Uterus (tissue), 4 donors: ENCODE results near the gene PDE4B. TPM values are rescaled to one million over a fixed set of nuclear protein-coding genes. Genes with fewer than 3 reads are reported as not detected.
A peak's percentile ranks its signal among the peaks of the same experiment; 100 is the strongest.

Source experiments
- DNase-seq, 2 donors: peaks; one replicate each; pipeline ENCODE4 v3.0.0-alpha.2; 2019 to 2020
- H3K27ac ChIP-seq, 2 donors: fragments of 200-600 bp; sonication (generic); 1 replicate in 1 of 2; 2 replicates in 1 of 2; pipeline ENCODE4 v1.5.1; 2016 to 2018
- H3K27me3 ChIP-seq, 2 donors: fragments of 200-600 bp; sonication (generic); one replicate each; pipeline ENCODE4 v1.5.1; 2018 to 2019; ENCODE audit warnings: control low read depth in 1 of 2
- H3K36me3 ChIP-seq, 2 donors: fragments of 200-600 bp; sonication (generic); one replicate each; pipeline ENCODE4 v1.5.1; 2019; ENCODE audit warnings: control low read depth in 1 of 2
- H3K4me1 ChIP-seq, 2 donors: fragments of 200-600 bp; sonication (generic); one replicate each; pipeline ENCODE4 v1.5.1; 2018 to 2019; ENCODE audit warnings: control low read depth in 1 of 2
- H3K4me3 ChIP-seq, 2 donors: fragments of 200-600 bp; sonication (generic); 1 replicate in 1 of 2; 2 replicates in 1 of 2; pipeline ENCODE4 v1.5.1; 2018 to 2019; ENCODE audit warnings: mild to moderate bottlenecking in 1 of 2
- H3K9me3 ChIP-seq, 2 donors: fragments of 200-600 bp; sonication (generic); one replicate each; pipeline ENCODE4 v1.5.1; 2019; ENCODE audit warnings: control low read depth in 1 of 2
- POLR2A ChIP-seq, 2 donors: fragments of 450-650 bp; IDR thresholded peaks; one replicate each; pipeline ENCODE4 v1.6.1; 2016; ENCODE audit warnings: antibody characterized with exemption in 2 of 2, mild to moderate bottlenecking in 1 of 2, moderate library complexity in 1 of 2
- intact Hi-C: fragments of 100-400 bp; cut with DNase I; formaldehyde crosslinking; loops from one replicate; pipeline ENCODE4 v1.15.1; 2023; ENCODE audit warnings: low total_unique reads
- total RNA-seq, 4 donors: library from RNA; depleted of rRNA in 3 of 4; stranded (reverse); fragments of >200 nt in 3 of 4; gene quantifications; one replicate each; pipeline versions ENCODE4 v1.1.0 to v1.2.4, GENCODE V29; 2014 to 2023
- TF ChIP-seq, protein P1 (sequence below), 4 experiments: fragments of 200-600 bp in 2 of 4; fragments of 450-650 bp in 2 of 4; sonication (generic) in 2 of 4; IDR thresholded peaks; one replicate each; pipeline ENCODE4 v1.5.1; 2016 to 2019; ENCODE audit warnings: antibody characterized with exemption in 4 of 4, mild to moderate bottlenecking in 2 of 4, moderate library complexity in 1 of 4
- donor health status: DM: yes; HTN: yes; CAD: no.

The PDE4B gene
- total RNA-seq, 4 donors from 2014 or later, result 6.9 to 22.9 (median 17.8) TPM

- H3K27me3 ChIP-seq, result no peaks in the 10 kb centered on the region
- DNase-seq, result no peak
- intact Hi-C loops, result no loop called here
- H3K36me3 ChIP-seq, result no peaks in the 10 kb centered on the region
- no peak overlapping the region for H3K27ac ChIP-seq
- no peaks in the 10 kb centered on the region for H3K9me3 ChIP-seq
- TF ChIP-seq, protein P1, sequence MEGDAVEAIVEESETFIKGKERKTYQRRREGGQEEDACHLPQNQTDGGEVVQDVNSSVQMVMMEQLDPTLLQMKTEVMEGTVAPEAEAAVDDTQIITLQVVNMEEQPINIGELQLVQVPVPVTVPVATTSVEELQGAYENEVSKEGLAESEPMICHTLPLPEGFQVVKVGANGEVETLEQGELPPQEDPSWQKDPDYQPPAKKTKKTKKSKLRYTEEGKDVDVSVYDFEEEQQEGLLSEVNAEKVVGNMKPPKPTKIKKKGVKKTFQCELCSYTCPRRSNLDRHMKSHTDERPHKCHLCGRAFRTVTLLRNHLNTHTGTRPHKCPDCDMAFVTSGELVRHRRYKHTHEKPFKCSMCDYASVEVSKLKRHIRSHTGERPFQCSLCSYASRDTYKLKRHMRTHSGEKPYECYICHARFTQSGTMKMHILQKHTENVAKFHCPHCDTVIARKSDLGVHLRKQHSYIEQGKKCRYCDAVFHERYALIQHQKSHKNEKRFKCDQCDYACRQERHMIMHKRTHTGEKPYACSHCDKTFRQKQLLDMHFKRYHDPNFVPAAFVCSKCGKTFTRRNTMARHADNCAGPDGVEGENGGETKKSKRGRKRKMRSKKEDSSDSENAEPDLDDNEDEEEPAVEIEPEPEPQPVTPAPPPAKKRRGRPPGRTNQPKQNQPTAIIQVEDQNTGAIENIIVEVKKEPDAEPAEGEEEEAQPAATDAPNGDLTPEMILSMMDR (IDR thresholded peaks at IDR 0.05), result no peak
- no peak for TF ChIP-seq POLR2A (IDR thresholded peaks at IDR 0.05)
- no peaks in the 10 kb centered on the region for H3K4me1 ChIP-seq
- no peak overlapping the region for H3K4me3 ChIP-seq
Measured at GRCh38 chr1:65955503-65955902, 162.8 kb downstream of the PDE4B start.

DNA sequence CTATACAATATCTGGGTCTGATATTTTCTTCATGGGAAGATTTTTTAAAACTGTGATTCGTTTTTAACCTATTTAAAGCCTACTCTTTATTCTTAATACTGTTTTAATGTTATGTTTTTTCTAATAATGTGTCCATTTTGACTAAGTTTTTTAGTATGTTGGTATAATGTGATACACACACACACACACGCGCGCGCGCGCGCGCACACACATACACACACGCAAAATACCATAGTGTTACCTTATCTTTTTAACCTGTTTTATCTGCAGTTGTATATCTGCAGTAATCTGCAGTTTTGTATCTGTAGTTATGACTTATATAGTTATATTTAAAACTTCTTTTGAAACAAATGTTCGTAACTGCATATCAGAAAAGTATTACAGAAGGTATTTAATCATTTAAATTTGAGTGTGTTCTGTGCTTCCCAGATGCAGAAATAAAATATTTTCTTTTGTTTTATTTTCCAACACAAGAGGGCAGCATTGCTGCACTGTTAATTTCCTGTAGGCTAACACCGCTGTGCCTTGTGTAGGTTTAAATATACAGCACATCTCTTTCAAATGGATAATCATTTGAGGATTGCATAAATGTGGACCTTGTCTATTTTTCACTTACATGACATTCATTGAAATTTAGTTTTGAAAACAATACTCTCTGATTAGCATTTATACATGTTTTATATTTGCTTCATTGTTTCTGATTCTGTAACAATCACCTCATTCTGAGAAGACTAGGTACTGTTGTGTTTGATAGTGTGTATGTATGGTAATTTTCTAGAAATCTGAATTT is 166.1 kb downstream of the PDE4B start:
- DNase-seq, result no peak
- Histone ChIP-seq H3K9me3 (no peaks in the 10 kb centered on the region), H3K4me3 (no peak overlapping the region), H3K36me3 (no peaks in the 10 kb centered on the region), H3K27ac (no peak overlapping the region), H3K27me3 (no peaks in the 10 kb centered on the region), H3K4me1 (no peaks in the 10 kb centered on the region)
- TF ChIP-seq POLR2A (IDR thresholded peaks at IDR 0.05), result no peak
- TF ChIP-seq, protein P1 (IDR thresholded peaks at IDR 0.05), result peak; percentile 67 to 83 (median 70)
- intact Hi-C loops, result no loop called here

GRCh38 chr1:65959896-65960567 is 167.3 kb downstream of the PDE4B start:
- H3K27me3 ChIP-seq, result no peaks in the 10 kb centered on the region
- no peaks in the 10 kb centered on the region for H3K36me3 ChIP-seq
- no peak for DNase-seq
- no peak overlapping the region for H3K4me3 ChIP-seq
- no peaks in the 10 kb centered on the region for H3K4me1 ChIP-seq
- intact Hi-C loops, result loop anchor here (5.0 kb wide), 2 partner anchors 287 to 492 kb away; no protein-coding TSS in a partner anchor
- no peak overlapping the region for H3K27ac ChIP-seq
- TF ChIP-seq, protein P1 (IDR thresholded peaks at IDR 0.05), result no peak
- no peak for TF ChIP-seq POLR2A (IDR thresholded peaks at IDR 0.05)
- no peaks in the 10 kb centered on the region for H3K9me3 ChIP-seq

- H3K27me3 ChIP-seq, result no peaks in the 10 kb centered on the region
- no peak for DNase-seq
- H3K4me1 ChIP-seq, result no peaks in the 10 kb centered on the region
- H3K27ac ChIP-seq, result no peak overlapping the region
- TF ChIP-seq, protein P1 (IDR thresholded peaks at IDR 0.05), result no peak
- TF ChIP-seq POLR2A (IDR thresholded peaks at IDR 0.05), result no peak
- intact Hi-C loops, result loop anchor here (5.0 kb wide), 2 partner anchors 284 to 489 kb away; no protein-coding TSS in a partner anchor
- no peak overlapping the region for H3K4me3 ChIP-seq
- no peaks in the 10 kb centered on the region for H3K36me3 ChIP-seq
- no peaks in the 10 kb centered on the region for H3K9me3 ChIP-seq
Measured at GRCh38 chr1:65963156-65963888, 170.6 kb downstream of the PDE4B start.
